A673 (cell line): Measurements from ENCODE around the gene AFAP1. TPM values are rescaled to one million over a fixed set of nuclear protein-coding genes. Genes with fewer than 3 reads are reported as not detected.

Experiments used
- BruUV-seq: library from RNA; stranded (reverse); fragments of 400-500 nt; replicated peaks from 2 replicates; lab custom pipeline; 2021; lab: Mats Ljungman, UMichigan
- CTCF ChIA-PET: fragments of 300-600 bp; sonication (Branson Sonifier 250); formaldehyde crosslinking; loops from one replicate; lab custom pipeline; 2022; ENCODE audit warnings: antibody characterized with exemption; lab: Charles Lee
- POLR2A ChIA-PET: fragments of 300-600 bp; sonication (Branson Sonifier 250); formaldehyde crosslinking; loops from one replicate; lab custom pipeline; 2022; ENCODE audit warnings: antibody characterized with exemption; ENCODE audit not compliant: low non-redundant PET; lab: Charles Lee
- DNase-seq: peaks from one replicate; pipeline ENCODE4 v3.0.0-alpha.2; 2015; ENCODE audit warnings: low spot score
- H3K27ac ChIP-seq: fragments of 200-600 bp; sonication (generic); 2 replicates; pipeline ENCODE4 v1.5.1; 2016; ENCODE audit warnings: mixed run types, low read depth, mild to moderate bottlenecking, mixed read lengths, antibody characterized with exemption, low read length; ENCODE audit not compliant: poor library complexity, severe bottlenecking
- H3K27me3 ChIP-seq: fragments of 200-600 bp; sonication (generic); replicated peaks from 2 replicates; pipeline ENCODE4 v1.6.1; 2017; ENCODE audit warnings: mixed run types, low read depth, mild to moderate bottlenecking, mixed read lengths, antibody characterized with exemption, low read length; ENCODE audit not compliant: insufficient read depth, poor library complexity
- H3K36me3 ChIP-seq: fragments of 200-600 bp; sonication (generic); 2 replicates; pipeline ENCODE4 v1.6.1; 2016; ENCODE audit warnings: mixed run types, mild to moderate bottlenecking, mixed read lengths, antibody characterized with exemption, low read length; ENCODE audit not compliant: insufficient read depth, poor library complexity, severe bottlenecking
- H3K4me1 ChIP-seq: fragments of 200-600 bp; sonication (generic); 2 replicates; pipeline ENCODE4 v1.6.1; 2017; ENCODE audit warnings: mixed run types, mild to moderate bottlenecking, mixed read lengths, antibody characterized with exemption, low read length; ENCODE audit not compliant: insufficient read depth, poor library complexity, severe bottlenecking
- H3K4me3 ChIP-seq: fragments of 200-600 bp; sonication (generic); 2 replicates; pipeline ENCODE4 v1.5.1; 2016; ENCODE audit warnings: low read depth, mixed run types, mild to moderate bottlenecking, mixed read lengths, low read length; ENCODE audit not compliant: poor library complexity, severe bottlenecking
- H3K9me3 ChIP-seq: fragments of 200-600 bp; sonication (generic); 2 replicates; pipeline ENCODE4 v1.6.1; 2016; ENCODE audit warnings: mixed run types, low read depth, mild to moderate bottlenecking, mixed read lengths, antibody characterized with exemption, low read length; ENCODE audit not compliant: poor library complexity, severe bottlenecking
- CTCF ChIP-seq: fragments of 300-800, 200-600 bp; sonication (generic); conservative IDR thresholded peaks from 2 replicates; pipeline ENCODE4 v1.5.1; 2017; ENCODE audit warnings: low read depth, mild to moderate bottlenecking, antibody characterized with exemption, low read length, moderate library complexity, mixed read lengths
- EZH2 ChIP-seq: fragments of 200-600 bp; sonication (generic); IDR thresholded peaks from 2 replicates; pipeline ENCODE4 v1.6.1; 2017; ENCODE audit warnings: borderline replicate concordance, low read depth, mild to moderate bottlenecking, mixed read lengths, antibody characterized with exemption, low read length; ENCODE audit not compliant: poor library complexity, severe bottlenecking
- intact Hi-C: fragments of 100-400 bp; cut with micrococcal nuclease; formaldehyde crosslinking; loops from one replicate; pipeline ENCODE4 v1.10.0; 2022; ENCODE audit not compliant: unreplicated experiment
- total RNA-seq: library from RNA; stranded (reverse); gene quantifications from 2 replicates; pipeline ENCODE4 v1.2.3, GENCODE V29; 2021

The AFAP1 gene
- total RNA-seq, 1 experiment from 2014 or later = 42.6 TPM

DNA sequence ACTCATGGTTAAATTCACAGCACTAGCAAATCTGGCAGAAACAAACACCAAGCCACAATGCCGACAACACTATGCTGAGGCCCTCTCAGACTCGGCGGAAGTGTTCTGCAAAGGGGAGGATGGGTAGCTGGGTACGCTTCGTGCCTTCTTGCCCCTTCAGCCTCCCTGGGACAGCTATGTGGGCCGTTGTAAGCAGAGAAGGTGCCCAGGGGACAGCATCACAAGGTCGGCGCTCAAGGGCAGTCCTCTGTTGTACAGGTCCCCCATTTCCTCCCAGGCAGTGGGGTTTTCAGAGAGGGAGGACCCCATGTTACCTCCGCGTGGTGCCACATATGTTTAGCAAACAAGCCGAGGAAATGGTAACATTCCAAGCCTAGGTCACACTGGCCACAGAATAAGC is 173.6 kb downstream of the AFAP1 start:
- Histone ChIP-seq H3K9me3 (no peaks in the 10 kb centered on the region), H3K36me3 (peaks cover 22% of the 10 kb centered on the region), H3K4me1 (peaks cover 15% of the 10 kb centered on the region), H3K27me3 (no peaks in the 10 kb centered on the region), H3K4me3 (no peak overlapping the region), H3K27ac (no peak overlapping the region)
- POLR2A ChIA-PET = no interaction called here
- no TSS peak for BruUV-seq
- intact Hi-C loops = no loop called here
- TF ChIP-seq EZH2 (no peak), CTCF (no peak)
- DNase-seq = no peak
- CTCF ChIA-PET = no interaction called here

DNA sequence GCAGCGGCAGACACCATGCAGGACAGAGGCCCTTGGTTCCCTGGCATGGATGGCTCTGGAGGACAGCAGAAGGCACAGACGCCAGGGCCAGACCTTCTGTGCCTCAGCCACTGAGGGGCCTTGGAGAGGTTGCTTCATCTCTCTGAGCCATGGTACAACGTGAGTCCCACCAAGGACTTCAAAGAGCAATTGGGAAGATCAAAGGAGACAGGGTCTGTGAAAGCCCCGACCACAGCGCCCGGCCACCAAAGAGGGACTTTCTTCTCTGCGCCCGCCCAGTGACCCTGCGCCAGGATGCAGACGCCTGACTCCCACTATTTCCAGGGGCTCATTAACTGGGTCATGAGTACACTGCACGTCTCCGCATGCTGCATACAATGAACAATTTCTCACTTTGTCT is 174.0 kb downstream of the AFAP1 start:
- ChIA-PET CTCF (no interaction called here), POLR2A (no interaction called here)
- no TSS peak for BruUV-seq

GRCh38 chr4:7764466-7764865 is 175.2 kb downstream of the AFAP1 start:
- Histone ChIP-seq H3K36me3 (peaks cover 23% of the 10 kb centered on the region), H3K27ac (no peak overlapping the region), H3K4me3 (no peak overlapping the region), H3K27me3 (no peaks in the 10 kb centered on the region), H3K9me3 (no peaks in the 10 kb centered on the region), H3K4me1 (peaks cover 28% of the 10 kb centered on the region)
- TF ChIP-seq EZH2 (no peak), CTCF (no peak)
- no TSS peak for BruUV-seq
- intact Hi-C loops = loop anchor here (5.0 kb wide), 1 partner anchor 223 kb away; no protein-coding TSS in a partner anchor
- DNase-seq = no peak
- POLR2A ChIA-PET = no interaction called here
- CTCF ChIA-PET = no interaction called here

More for the DNA sequence above, 174.0 kb downstream of the AFAP1 start:
- Histone ChIP-seq H3K4me3 (no peak overlapping the region), H3K4me1 (peaks cover 18% of the 10 kb centered on the region), H3K36me3 (peaks cover 23% of the 10 kb centered on the region), H3K27ac (no peak overlapping the region), H3K9me3 (no peaks in the 10 kb centered on the region), H3K27me3 (no peaks in the 10 kb centered on the region)
- no peak for DNase-seq
- intact Hi-C loops = no loop called here
- no peak for TF ChIP-seq EZH2
- no peak for TF ChIP-seq CTCF
